ENCODE data around the gene MXRA7. TPM values are rescaled to one million over a fixed set of nuclear protein-coding genes. Genes with fewer than 3 reads are reported as not detected.
A peak's percentile ranks its signal among the peaks of the same experiment; 100 is the strongest.
"Not testable (repeated sequence)": the region's sequence is repeated elsewhere in the genome, so short reads cannot be mapped to it uniquely, and the experiment has no call there.

The MXRA7 gene
- total and polyA plus RNA-seq, 2 donors (not counting 3 experiments of a cell fraction or from before 2014, with no cell fraction given), result 49.5 to 95.8 TPM

DNA sequence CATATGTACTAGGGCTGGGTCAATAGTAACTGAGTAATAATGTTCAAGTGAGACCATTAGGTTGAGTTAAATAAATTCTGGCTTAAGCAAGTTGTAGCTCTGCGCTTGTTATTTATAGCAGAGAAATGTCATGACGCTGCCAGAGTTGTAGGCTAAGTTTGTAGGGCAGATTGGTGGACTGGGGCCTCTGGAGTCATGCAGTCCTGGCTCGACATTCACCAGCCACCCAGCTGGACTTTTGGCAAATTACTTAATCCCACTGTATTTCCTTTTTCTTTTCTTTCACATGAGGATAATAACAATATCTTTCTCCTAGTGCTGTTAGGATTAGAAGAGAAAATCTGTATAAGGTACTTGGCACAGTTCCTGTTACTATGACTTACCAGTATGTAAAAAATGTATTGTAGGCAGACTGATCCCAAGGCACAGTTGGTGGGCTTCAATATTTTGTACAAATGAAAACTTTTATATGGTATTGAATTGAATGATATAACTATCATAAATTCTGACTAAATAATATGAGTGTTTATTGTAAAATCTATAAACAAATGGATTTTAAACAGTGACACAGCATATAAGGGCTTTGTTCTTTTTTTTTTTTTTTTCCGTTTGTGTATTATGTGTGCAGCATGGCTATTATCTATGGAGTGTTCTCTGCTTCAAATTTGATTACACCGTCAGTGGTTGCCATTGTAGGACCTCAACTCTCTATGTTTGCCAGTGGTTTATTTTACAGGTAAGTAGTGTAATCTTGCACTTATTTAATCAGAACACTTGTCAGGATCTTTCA lies 29.8 kb upstream of the MXRA7 start:
- FAIRE-seq (no peak), DNase-seq (ENCODE audit: low read depth, low spot score) (no peak)
- Histone ChIP-seq H3K4me1 (ENCODE audit: control insufficient read depth, extremely low read depth, insufficient read depth, low read length) (peaks cover 14% of the 10 kb centered on the region), H3K9me1 (replicated peaks; ENCODE audit: control insufficient read depth, extremely low read depth, insufficient read depth, low read length) (no peaks in the 10 kb centered on the region), H3K79me2 (ENCODE audit: control insufficient read depth, insufficient read depth, low read length) (peaks cover 28% of the 10 kb centered on the region), H3K27me3 (ENCODE audit: control insufficient read depth in 2 of 2, insufficient read depth in 2 of 2, low read length in 2 of 2) (no peaks in the 10 kb centered on the region), H3K4me2 (ENCODE audit: insufficient read depth, low read length) (no peak overlapping the region), H3K9me3 (replicated peaks; ENCODE audit: control insufficient read depth, insufficient read depth, low read length) (no peaks in the 10 kb centered on the region), H3K4me3 (replicated peaks in 1 of 3; ENCODE audit: insufficient read depth in 1 of 3, low read depth in 1 of 3, low read length in 3 of 3) (no peak overlapping the region), H3K27ac (ENCODE audit: insufficient read depth, low read depth, low read length) (no peak overlapping the region), H4K20me1 (replicated peaks; ENCODE audit: control insufficient read depth, extremely low read depth, insufficient read depth, low read length) (no peaks in the 10 kb centered on the region), H3K9ac (replicated peaks; ENCODE audit: extremely low read depth, insufficient read depth, low read length) (no peak overlapping the region), H2AFZ (ENCODE audit: low read depth, low read length) (no peak overlapping the region), H3K36me3 (ENCODE audit: control insufficient read depth in 2 of 2, extremely low read depth in 1 of 2, insufficient read depth in 2 of 2, low read length in 2 of 2) (peaks cover 2 to 9% of the 10 kb centered on the region in 2 experiments)
- BruUV-seq (replicated peaks), result no TSS peak
- ChIA-PET CTCF (interaction anchor here (2.6 kb wide), 1 partner anchor 32 kb away, joined by 7 read pairs; no protein-coding TSS in a partner anchor), POLR2A (no interaction called here)
- TF ChIP-seq, protein P1, sequence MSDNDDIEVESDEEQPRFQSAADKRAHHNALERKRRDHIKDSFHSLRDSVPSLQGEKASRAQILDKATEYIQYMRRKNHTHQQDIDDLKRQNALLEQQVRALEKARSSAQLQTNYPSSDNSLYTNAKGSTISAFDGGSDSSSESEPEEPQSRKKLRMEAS (IDR thresholded peaks at IDR 0.05; ENCODE audit: insufficient read depth, insufficient read length), result no peak
- TF ChIP-seq EZH2 (IDR thresholded peaks at IDR 0.05; ENCODE audit: borderline replicate concordance, low read depth, low read length, severe bottlenecking) (no peak), JUN (IDR thresholded peaks at IDR 0.05; ENCODE audit: borderline replicate concordance, insufficient read depth, insufficient read length, low read depth) (no peak), POLR2AphosphoS5 (IDR thresholded peaks at IDR 0.05; ENCODE audit: insufficient read depth, low read depth, low read length) (no peak), POLR2A (IDR thresholded peaks at IDR 0.05; ENCODE audit: low read depth, low read length) (no peak), GATA2 (IDR thresholded peaks at IDR 0.05; ENCODE audit: insufficient read depth, insufficient read length, low read depth, low read length) (no peak), MYC (IDR thresholded peaks at IDR 0.05; ENCODE audit: low read depth, low read length) (no peak), FOS (IDR thresholded peaks at IDR 0.05; ENCODE audit: borderline replicate concordance, insufficient read depth, low read length) (no peak)
- TF ChIP-seq, protein P2, sequence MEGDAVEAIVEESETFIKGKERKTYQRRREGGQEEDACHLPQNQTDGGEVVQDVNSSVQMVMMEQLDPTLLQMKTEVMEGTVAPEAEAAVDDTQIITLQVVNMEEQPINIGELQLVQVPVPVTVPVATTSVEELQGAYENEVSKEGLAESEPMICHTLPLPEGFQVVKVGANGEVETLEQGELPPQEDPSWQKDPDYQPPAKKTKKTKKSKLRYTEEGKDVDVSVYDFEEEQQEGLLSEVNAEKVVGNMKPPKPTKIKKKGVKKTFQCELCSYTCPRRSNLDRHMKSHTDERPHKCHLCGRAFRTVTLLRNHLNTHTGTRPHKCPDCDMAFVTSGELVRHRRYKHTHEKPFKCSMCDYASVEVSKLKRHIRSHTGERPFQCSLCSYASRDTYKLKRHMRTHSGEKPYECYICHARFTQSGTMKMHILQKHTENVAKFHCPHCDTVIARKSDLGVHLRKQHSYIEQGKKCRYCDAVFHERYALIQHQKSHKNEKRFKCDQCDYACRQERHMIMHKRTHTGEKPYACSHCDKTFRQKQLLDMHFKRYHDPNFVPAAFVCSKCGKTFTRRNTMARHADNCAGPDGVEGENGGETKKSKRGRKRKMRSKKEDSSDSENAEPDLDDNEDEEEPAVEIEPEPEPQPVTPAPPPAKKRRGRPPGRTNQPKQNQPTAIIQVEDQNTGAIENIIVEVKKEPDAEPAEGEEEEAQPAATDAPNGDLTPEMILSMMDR (IDR thresholded peaks at IDR 0.05; ENCODE audit: extremely low read depth in 1 of 2, insufficient read depth in 1 of 2, low read depth in 1 of 2, low read length in 2 of 2), result no peak
- dilution Hi-C loops (cut with MboI; ENCODE audit: extremely low pct_ligation_motif_present, low sequenced_read_pairs) (no loop called here), intact Hi-C loops (cut with micrococcal nuclease) (no loop called here)

DNA sequence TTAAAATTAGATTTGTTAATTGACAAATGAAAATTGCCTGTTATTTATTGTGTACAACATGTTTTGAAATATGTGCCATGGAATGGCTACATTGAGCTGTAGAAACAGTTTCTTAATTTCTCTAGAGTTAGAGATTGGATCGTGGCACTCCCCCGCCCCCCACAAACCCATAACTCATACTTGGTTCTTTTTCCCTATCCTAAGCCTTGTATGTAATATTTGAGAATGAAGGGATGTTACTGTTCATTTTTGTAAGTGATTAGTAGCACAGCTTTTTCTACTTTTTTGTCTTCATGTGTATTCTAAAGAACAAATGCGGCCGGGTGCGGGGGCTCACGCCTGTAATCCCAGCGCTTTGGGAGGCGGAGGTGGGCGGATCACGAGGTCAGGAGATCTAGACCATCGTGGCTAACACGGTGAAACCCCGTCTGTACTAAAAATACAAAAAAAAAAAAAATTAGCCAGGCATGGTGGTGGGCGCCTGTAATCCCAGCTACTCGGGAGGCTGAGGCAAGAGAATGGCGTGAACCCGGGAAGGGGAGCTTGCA lies 28.9 kb upstream of the MXRA7 start:
- H3K27me3 ChIP-seq (ENCODE audit: control insufficient read depth in 2 of 2, insufficient read depth in 2 of 2, low read length in 2 of 2); H3K9me1 ChIP-seq (replicated peaks; ENCODE audit: control insufficient read depth, extremely low read depth, insufficient read depth, low read length); H3K4me3 ChIP-seq (replicated peaks in 1 of 3; ENCODE audit: insufficient read depth in 1 of 3, low read depth in 1 of 3, low read length in 3 of 3); H3K27ac ChIP-seq (ENCODE audit: insufficient read depth, low read depth, low read length); H4K20me1 ChIP-seq (replicated peaks; ENCODE audit: control insufficient read depth, extremely low read depth, insufficient read depth, low read length); H3K9me3 ChIP-seq (replicated peaks; ENCODE audit: control insufficient read depth, insufficient read depth, low read length); DNase-seq (ENCODE audit: low read depth, low spot score); H2AFZ ChIP-seq (ENCODE audit: low read depth, low read length); H3K9ac ChIP-seq (replicated peaks; ENCODE audit: extremely low read depth, insufficient read depth, low read length); FAIRE-seq; POLR2A ChIA-PET; BruUV-seq (replicated peaks); dilution Hi-C loops (cut with MboI; ENCODE audit: extremely low pct_ligation_motif_present, low sequenced_read_pairs): not testable (repeated sequence)
- H3K4me2 ChIP-seq (ENCODE audit: insufficient read depth, low read length), result peak overlapping the region; percentile 96
- CTCF ChIA-PET, result interaction anchor here (1.1 to 2.6 kb wide), 4 partner anchors 13 to 77 kb away, joined by 3 to 11 read pairs (median 5); partner anchors contain the start of genes JMJD6 and METTL23
- peaks cover 20% of the 10 kb centered on the region for H3K4me1 ChIP-seq (ENCODE audit: control insufficient read depth, extremely low read depth, insufficient read depth, low read length)
- H3K79me2 ChIP-seq (ENCODE audit: control insufficient read depth, insufficient read depth, low read length), result peaks cover 37% of the 10 kb centered on the region
- H3K36me3 ChIP-seq (ENCODE audit: control insufficient read depth in 2 of 2, extremely low read depth in 1 of 2, insufficient read depth in 2 of 2, low read length in 2 of 2), result peaks cover 2 to 11% of the 10 kb centered on the region in 2 experiments
- intact Hi-C loops (cut with micrococcal nuclease), result loop anchor here (2.0 to 5.0 kb wide), 3 partner anchors 33 to 318 kb away; no protein-coding TSS in a partner anchor
